KBM-7 (cell line): ENCODE data around the gene TMEM186.
A peak's percentile ranks its signal among the peaks of the same experiment; 100 is the strongest.
"Not testable (repeated sequence)": the region's sequence is repeated elsewhere in the genome, so short reads cannot be mapped to it uniquely, and the experiment has no call there.

ENCODE experiments used
- DNase-seq: peaks from one replicate; pipeline ENCODE4 v3.0.0-alpha.2; 2015
- in situ Hi-C: fragments of 300-500 bp; cut with MboI; formaldehyde crosslinking; loops from 2 replicates; pipeline ENCODE4 v1.14.3; 2020; ENCODE audit warnings: low sequenced_read_pairs, low pct_unique_long_range_greater_than_20kb, mixed read lengths

Gene TMEM186

GRCh38 chr16:8751481-8752311 is 45.7 kb downstream of the TMEM186 start:
- no peak for DNase-seq
- in situ Hi-C loops: no loop called here

- peak; percentile 48 for DNase-seq
- in situ Hi-C loops: not testable (repeated sequence)
Measured at GRCh38 chr16:8748944-8749343, 48.5 kb downstream of the TMEM186 start.
